ENCODE data around the gene NHERF1. TPM values are rescaled to one million over a fixed set of nuclear protein-coding genes. Genes with fewer than 3 reads are reported as not detected.

The NHERF1 gene
- total and polyA plus RNA-seq, 2 of the 13 experiments (the other 11 are each of a cell fraction or from before 2014, with no cell fraction given), result 169 to 269 TPM

DNA sequence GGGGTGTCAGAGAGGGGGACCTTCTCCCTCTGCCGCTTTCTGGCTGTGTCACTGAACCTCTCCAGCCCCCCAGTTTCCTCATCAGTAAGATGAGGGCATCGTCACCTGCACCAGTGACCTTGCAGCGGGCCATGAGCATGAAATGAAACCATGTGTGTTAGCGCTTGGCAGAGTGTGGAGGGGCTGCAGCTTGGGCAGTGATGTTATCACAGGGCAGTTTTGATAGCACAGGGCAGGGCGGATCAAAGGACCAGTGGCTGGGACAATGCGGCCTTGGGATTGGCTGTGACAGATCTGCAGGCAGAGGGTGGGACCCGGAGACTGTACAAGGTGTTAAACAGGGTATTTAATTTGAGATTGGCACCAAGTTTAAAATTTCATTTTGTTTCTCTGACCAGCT, 66.6 kb downstream of the NHERF1 start:
- H3K4me3 ChIP-seq (replicated peaks in 1 of 3; ENCODE audit: insufficient read depth in 1 of 3, low read depth in 2 of 3, low read length in 3 of 3), result no peak overlapping the region
- no peak overlapping the region for H3K4me2 ChIP-seq (ENCODE audit: low read depth, low read length)
- FAIRE-seq, result no peak
- in situ Hi-C loops (cut with HindIII; ENCODE audit: extremely low pct_ligation_motif_present, low pct_unique_long_range_greater_than_20kb), result no loop called here
- no peak overlapping the region for H3K9ac ChIP-seq (ENCODE audit: insufficient read depth, low read depth, low read length)
- no peaks in the 10 kb centered on the region for H4K20me1 ChIP-seq (ENCODE audit: insufficient read depth, low read length)
- ATAC-seq, result no peak
- H3K36me3 ChIP-seq (replicated peaks in 1 of 2; ENCODE audit: control insufficient read depth in 1 of 2, insufficient read depth in 2 of 2, low read length in 2 of 2), result peaks cover under 1 to 4% of the 10 kb centered on the region in 2 experiments; a peak in 2 of 5 replicates
- H3K79me2 ChIP-seq (ENCODE audit: insufficient read depth, low read length), result no peaks in the 10 kb centered on the region
- WGBS (ENCODE audit: low lambda C conversion rate), result 95% methylated on average over 7 of the region's 7 CpGs
- H3K4me1 ChIP-seq (ENCODE audit: insufficient read depth, low read length), result no peaks in the 10 kb centered on the region
- H2AFZ ChIP-seq (ENCODE audit: low read length), result no peak overlapping the region
- intact Hi-C loops (cut with micrococcal nuclease; ENCODE audit: unreplicated experiment), result no loop called here
- POLR2A ChIA-PET, result no interaction called here
- DNase-seq (ENCODE audit: low spot score), result no peak
- H3K27me3 ChIP-seq (ENCODE audit: control insufficient read depth in 1 of 2, insufficient read depth in 2 of 2, low read length in 2 of 2), result no peaks in the 10 kb centered on the region
- H3K27ac ChIP-seq (ENCODE audit: extremely low read length, insufficient read depth, low read length), result no peak overlapping the region
- CTCF ChIA-PET (ENCODE audit: low intra/inter-chr PET ratio, low total read pairs), result interaction anchor here (2.5 kb wide), 1 partner anchor 24 kb away, joined by 7 read pairs; no protein-coding TSS in a partner anchor
- BruUV-seq (replicated peaks), result no TSS peak
- H3K9me3 ChIP-seq (ENCODE audit: low read length), result no peaks in the 10 kb centered on the region
- TF ChIP-seq ZKSCAN1 (IDR thresholded peaks at IDR 0.05; ENCODE audit: low read length), result no peak
- no peak for TF ChIP-seq NFE2 (CRISPR knock-in tag; IDR thresholded peaks at IDR 0.05)
- TF ChIP-seq ZNF547 (CRISPR knock-in tag; IDR thresholded peaks at IDR 0.05), result no peak
- no peak for TF ChIP-seq DPF2 (CRISPR knock-in tag; IDR thresholded peaks at IDR 0.05; ENCODE audit: borderline replicate concordance, low read depth)
- no peak for TF ChIP-seq ARNT2 (CRISPR knock-in tag; IDR thresholded peaks at IDR 0.05; ENCODE audit: low read depth)
- TF ChIP-seq KMT2B (CRISPR knock-in tag; IDR thresholded peaks at IDR 0.05), result no peak
- TF ChIP-seq ZNF768 (CRISPR knock-in tag; IDR thresholded peaks at IDR 0.05), result no peak
- TF ChIP-seq POGK (CRISPR knock-in tag; conservative IDR thresholded peaks at IDR 0.05), result no peak
- TF ChIP-seq NFKBIZ (CRISPR knock-in tag; IDR thresholded peaks at IDR 0.05), result no peak
- TF ChIP-seq AHDC1 (CRISPR knock-in tag; IDR thresholded peaks at IDR 0.05; ENCODE audit: borderline replicate concordance), result no peak
- TF ChIP-seq HMGA1 (CRISPR knock-in tag; conservative IDR thresholded peaks at IDR 0.05), result no peak
- TF ChIP-seq GATAD2A (CRISPR knock-in tag; IDR thresholded peaks at IDR 0.05), result no peak
- TF ChIP-seq, protein P1, sequence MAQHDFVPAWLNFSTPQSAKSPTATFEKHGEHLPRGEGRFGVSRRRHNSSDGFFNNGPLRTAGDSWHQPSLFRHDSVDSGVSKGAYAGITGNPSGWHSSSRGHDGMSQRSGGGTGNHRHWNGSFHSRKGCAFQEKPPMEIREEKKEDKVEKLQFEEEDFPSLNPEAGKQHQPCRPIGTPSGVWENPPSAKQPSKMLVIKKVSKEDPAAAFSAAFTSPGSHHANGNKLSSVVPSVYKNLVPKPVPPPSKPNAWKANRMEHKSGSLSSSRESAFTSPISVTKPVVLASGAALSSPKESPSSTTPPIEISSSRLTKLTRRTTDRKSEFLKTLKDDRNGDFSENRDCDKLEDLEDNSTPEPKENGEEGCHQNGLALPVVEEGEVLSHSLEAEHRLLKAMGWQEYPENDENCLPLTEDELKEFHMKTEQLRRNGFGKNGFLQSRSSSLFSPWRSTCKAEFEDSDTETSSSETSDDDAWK (CRISPR knock-in tag; IDR thresholded peaks at IDR 0.05), result no peak
- no peak for TF ChIP-seq ZNF138 (CRISPR knock-in tag; IDR thresholded peaks at IDR 0.05; ENCODE audit: low read depth)
- no peak for TF ChIP-seq RXRA (CRISPR knock-in tag; IDR thresholded peaks at IDR 0.05)
- TF ChIP-seq NFE2L1 (CRISPR knock-in tag; IDR thresholded peaks at IDR 0.05; ENCODE audit: borderline replicate concordance), result no peak
- no peak for TF ChIP-seq STAG1 (CRISPR knock-in tag; IDR thresholded peaks at IDR 0.05)
